IMR-90 (cell line): ENCODE measurements around the gene PCSK5. TPM values are rescaled to one million over a fixed set of nuclear protein-coding genes. Genes with fewer than 3 reads are reported as not detected.
"Not testable (repeated sequence)": the region's sequence is repeated elsewhere in the genome, so short reads cannot be mapped to it uniquely, and the experiment has no call there.

ENCODE experiments used
- ATAC-seq: fragments of 200-7000 bp; cut with Tn5 transposase; 2 replicates; pipeline ENCODE4 v1.9.1; 2020; ENCODE audit warnings: low read depth, mild to moderate bottlenecking, moderate library complexity
- BruUV-seq: library from RNA; stranded (reverse); fragments of 400-500 nt; replicated peaks from 2 replicates; lab custom pipeline; 2021; lab: Mats Ljungman, UMichigan
- CTCF ChIA-PET: fragments of 300-600 bp; formaldehyde crosslinking; extraction: SDS; loops from one replicate; lab custom pipeline; 2021; ENCODE audit warnings: antibody characterized with exemption; lab: Yijun Ruan, JAX
- POLR2A ChIA-PET: fragments of 300-600 bp; sonication (Branson Sonifier 250); formaldehyde crosslinking; loops from one replicate; lab custom pipeline; 2022; ENCODE audit warnings: antibody characterized with exemption; ENCODE audit not compliant: unreplicated experiment; lab: Charles Lee
- DNase-seq: peaks from one replicate; pipeline ENCODE4 v3.0.0; 2013
- H2AFZ ChIP-seq: replicated peaks from 2 replicates; pipeline ENCODE3; 2013; ENCODE audit warnings: low read length, mild to moderate bottlenecking; ENCODE audit not compliant: poor library complexity
- H2AK5ac ChIP-seq: 2 replicates; pipeline ENCODE4 v1.6.1; 2013; ENCODE audit warnings: low read depth, low read length, inconsistent platforms
- H2AK9ac ChIP-seq: replicated peaks from 2 replicates; pipeline ENCODE3; 2013; ENCODE audit warnings: mild to moderate bottlenecking, low read depth, low read length, moderate library complexity; ENCODE audit not compliant: poor library complexity
- H2BK120ac ChIP-seq: 2 replicates; pipeline ENCODE4 v1.6.1; 2013; ENCODE audit warnings: low read depth, low read length, inconsistent platforms
- H2BK15ac ChIP-seq: 3 replicates; pipeline ENCODE4 v1.6.1; 2013; ENCODE audit warnings: low read depth, low read length, inconsistent platforms
- H2BK20ac ChIP-seq: 2 replicates; pipeline ENCODE4 v1.6.1; 2013; ENCODE audit warnings: low read depth, mild to moderate bottlenecking, inconsistent platforms, low read length, moderate library complexity
- H2BK5ac ChIP-seq: 2 replicates; pipeline ENCODE4 v1.6.1; 2013; ENCODE audit warnings: mild to moderate bottlenecking, low read depth, low read length, inconsistent platforms; ENCODE audit not compliant: poor library complexity, severe bottlenecking
- H3K14ac ChIP-seq: replicated peaks from 2 replicates; pipeline ENCODE4 v1.6.1; 2013; ENCODE audit warnings: low read depth, low read length, inconsistent platforms
- H3K18ac ChIP-seq: 2 replicates; pipeline ENCODE4 v1.6.1; 2013; ENCODE audit warnings: low read depth, low read length, control low read depth
- H3K23ac ChIP-seq: 2 replicates; pipeline ENCODE4 v1.6.1; 2013; ENCODE audit warnings: low read depth, low read length, inconsistent platforms
- H3K27ac ChIP-seq: 2 replicates; pipeline ENCODE4 v1.5.1; 2013; ENCODE audit warnings: mild to moderate bottlenecking, control low read depth, low read length; ENCODE audit not compliant: insufficient read depth
- H3K27me3 ChIP-seq: 2 replicates; pipeline ENCODE4 v1.6.1; 2013; ENCODE audit warnings: low read length; ENCODE audit not compliant: control insufficient read depth, insufficient read depth
- H3K36me3 ChIP-seq: 2 replicates; pipeline ENCODE4 v1.6.1; 2013; ENCODE audit warnings: low read length, mixed read lengths; ENCODE audit not compliant: control insufficient read depth, insufficient read depth
- H3K4ac ChIP-seq: 2 replicates; pipeline ENCODE4 v1.6.1; 2013; ENCODE audit warnings: low read depth, low read length, inconsistent platforms
- H3K4me1 ChIP-seq: 2 replicates; pipeline ENCODE4 v1.6.1; 2013; ENCODE audit warnings: low read length, mixed read lengths; ENCODE audit not compliant: control insufficient read depth, insufficient read depth
- H3K4me2 ChIP-seq: 2 replicates; pipeline ENCODE4 v1.6.1; 2013; ENCODE audit warnings: low read depth, mild to moderate bottlenecking, control low read depth, low read length, moderate library complexity
- H3K4me3 ChIP-seq: 2 replicates; pipeline ENCODE4 v1.5.1; 2013; ENCODE audit warnings: low read depth, mild to moderate bottlenecking, control low read depth, low read length, moderate library complexity; ENCODE audit not compliant: insufficient read depth
- H3K56ac ChIP-seq: 2 replicates; pipeline ENCODE4 v1.6.1; 2013; ENCODE audit warnings: low read length, inconsistent platforms; ENCODE audit not compliant: insufficient read depth; ENCODE audit errors: extremely low read depth
- H3K79me1 ChIP-seq, 2 experiments: 2 replicates each; pipeline ENCODE4 v1.6.1; 2013; ENCODE audit warnings: low read length in 2 of 2, inconsistent platforms in 1 of 2, low read depth in 1 of 2
- H3K9ac ChIP-seq: 2 replicates; pipeline ENCODE4 v1.6.1; 2013; ENCODE audit warnings: low read depth, low read length, control low read depth
- H3K9me1 ChIP-seq: 2 replicates; pipeline ENCODE4 v1.6.1; 2013; ENCODE audit warnings: low read length, inconsistent platforms; ENCODE audit not compliant: insufficient read depth
- H3K9me3 ChIP-seq: 2 replicates; pipeline ENCODE4 v1.6.1; 2013; ENCODE audit warnings: low read length; ENCODE audit not compliant: control insufficient read depth, insufficient read depth
- H4K20me1 ChIP-seq: 2 replicates; pipeline ENCODE4 v1.6.1; 2013; ENCODE audit warnings: low read length, inconsistent platforms; ENCODE audit not compliant: insufficient read depth
- H4K5ac ChIP-seq: 2 replicates; pipeline ENCODE4 v1.6.1; 2013; ENCODE audit warnings: mild to moderate bottlenecking, low read depth, low read length, control low read depth
- H4K8ac ChIP-seq, 2 experiments: 2 replicates each; pipeline ENCODE4 v1.6.1; 2013; ENCODE audit warnings: low read depth in 2 of 2, low read length in 2 of 2, control low read depth in 1 of 2, inconsistent platforms in 1 of 2
- H4K91ac ChIP-seq: 2 replicates; pipeline ENCODE4 v1.6.1; 2013; ENCODE audit warnings: low read depth, low read length, inconsistent platforms; ENCODE audit not compliant: insufficient read depth
- CTCF ChIP-seq: conservative IDR thresholded peaks from 2 replicates; pipeline ENCODE4 v1.5.1; 2012; ENCODE audit warnings: mild to moderate bottlenecking, low read depth, low read length, improper control_type of control experiment
- RAD21 ChIP-seq: IDR thresholded peaks from 2 replicates; pipeline ENCODE4 v1.6.1; 2012; ENCODE audit warnings: low read length, improper control_type of control experiment
- WGBS, 2 experiments: methylation state at CpG; one replicate each; pipeline versions ENCODE4 v1.1.5 to v1.1.7; 2013; ENCODE audit warnings: missing lambda C conversion rate in 2 of 2; ENCODE audit not compliant: insufficient read length in 1 of 2; ENCODE audit errors: extremely low coverage in 2 of 2; 5-methylcytosine and 5-hydroxymethylcytosine counted together
- dilution Hi-C: fragments of 300-500 bp; cut with HindIII; formaldehyde crosslinking; loops from one replicate; pipeline ENCODE4 v1.14.3; 2018; ENCODE audit warnings: low sequenced_read_pairs; ENCODE audit not compliant: unreplicated experiment
- in situ Hi-C: fragments of 300-500 bp; cut with MboI; formaldehyde crosslinking; loops from 3 replicates; pipeline ENCODE4 v1.14.3; 2019; ENCODE audit warnings: low sequenced_read_pairs, inconsistent platforms, mixed read lengths
- intact Hi-C: fragments of 100-400 bp; cut with micrococcal nuclease; formaldehyde crosslinking; loops from 2 replicates; pipeline ENCODE4 v1.10.0; 2022
- polyA plus RNA-seq, 3 experiments: library from polyadenylated mRNA; depleted of rRNA; stranded (reverse); fragments of >200 nt; gene quantifications; 2 replicates each; pipeline ENCODE4 v1.2.3, GENCODE V29; 2012; ENCODE audit warnings: low replicate concordance in 1 of 3
- total RNA-seq: library from RNA; depleted of rRNA; stranded (reverse); fragments of >200 nt; gene quantifications from 2 replicates; pipeline ENCODE4 v1.2.3, GENCODE V29; 2012

PCSK5 gene
- total and polyA plus RNA-seq, 2 of the 4 experiments (the other 2 are of a cell fraction), result 1.5 to 3.0 TPM

- intact Hi-C loops, H4K8ac ChIP-seq, H3K4ac ChIP-seq, H3K18ac ChIP-seq, H3K27me3 ChIP-seq, dilution Hi-C loops, H3K36me3 ChIP-seq, POLR2A ChIA-PET, H2BK5ac ChIP-seq, H3K79me1 ChIP-seq, H3K9me1 ChIP-seq, H3K56ac ChIP-seq, DNase-seq, H2AK9ac ChIP-seq, H2AFZ ChIP-seq, H3K14ac ChIP-seq, H3K23ac ChIP-seq, H4K20me1 ChIP-seq, H3K9ac ChIP-seq, H4K91ac ChIP-seq, BruUV-seq, H3K27ac ChIP-seq, H3K4me2 ChIP-seq, H2BK120ac ChIP-seq, H4K5ac ChIP-seq, H2AK5ac ChIP-seq, H2BK20ac ChIP-seq, H3K9me3 ChIP-seq, H2BK15ac ChIP-seq, H3K4me1 ChIP-seq, H3K4me3 ChIP-seq: not testable (repeated sequence)
- 36% methylated on average over 5 of the region's 7 CpGs; no CpG with 5 or more reads in 1 of the 2 experiments for WGBS, 2 experiments
- in situ Hi-C loops, result loop anchor here (10.0 kb wide), 1 partner anchor 1042 kb away; no protein-coding TSS in a partner anchor
- 0 out of 2 replicates have a peak, but pooled peaks have one; percentile 27 for ATAC-seq
- CTCF ChIA-PET, result interaction anchor here (0.5 to 1.4 kb wide), 7 partner anchors 87 to 463 kb away, joined by 3 to 4 read pairs (median 3); partner anchors contain the start of gene RFK
- TF ChIP-seq RAD21 (peak; percentile 35), CTCF (peak; percentile 33)
Measured at GRCh38 chr9:76307047-76307446, 416.6 kb downstream of the PCSK5 start.
